ENCODE results near the gene BCL6. TPM values are rescaled to one million over a fixed set of nuclear protein-coding genes. Genes with fewer than 3 reads are reported as not detected.

Gene BCL6
- total and polyA plus RNA-seq, 4 donors, result 7.8 to 71.8 (median 13.3) TPM

DNA sequence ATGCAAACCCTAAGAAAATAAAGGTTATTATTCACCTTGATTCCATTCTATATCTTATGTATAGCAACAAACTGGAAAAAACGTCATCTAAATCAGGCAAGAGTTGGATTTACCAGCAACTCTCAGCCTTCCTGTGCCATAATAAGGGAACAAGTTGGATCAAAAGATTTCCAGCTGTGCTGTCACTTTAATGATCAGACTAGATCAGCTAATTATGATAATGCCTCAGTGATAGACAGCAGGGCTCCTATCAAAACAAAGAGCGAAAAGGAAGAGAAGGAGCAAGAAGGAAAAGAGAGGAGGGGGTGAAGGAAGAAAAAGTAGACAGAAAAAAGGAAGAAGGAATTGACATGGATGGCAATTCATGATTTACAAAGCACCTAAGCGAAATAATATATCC, 36.7 kb upstream of the BCL6 start:
- no peak overlapping the region for H3K27ac ChIP-seq (ENCODE audit: low read depth in 1 of 2, low read length in 2 of 2)
- no peaks in the 10 kb centered on the region for H3K9me3 ChIP-seq (ENCODE audit: control insufficient read depth in 4 of 4, low read length in 3 of 4)
- no peak overlapping the region for H3K9ac ChIP-seq (ENCODE audit: low read depth in 1 of 2, low read length in 2 of 2)
- no peaks in the 10 kb centered on the region for H3K27me3 ChIP-seq (ENCODE audit: control insufficient read depth in 4 of 4, insufficient read depth in 4 of 4, low read length in 3 of 4)
- 94% methylated on average over 3 of the region's 3 CpGs for WGBS
- H3K36me3 ChIP-seq (ENCODE audit: control insufficient read depth in 4 of 4, insufficient read depth in 3 of 4, low read depth in 1 of 4, low read length in 3 of 4), result no peaks in the 10 kb centered on the region
- TF ChIP-seq NR2F2 (IDR thresholded peaks at IDR 0.05), result no peak
- no peaks in the 10 kb centered on the region for H3K4me1 ChIP-seq (ENCODE audit: control insufficient read depth in 4 of 4, insufficient read depth in 4 of 4, low read length in 3 of 4)
- no peak for DNase-seq (ENCODE audit: low spot score)
- H3K4me3 ChIP-seq (ENCODE audit: low read depth in 1 of 3, low read length in 3 of 3), result no peak overlapping the region

DNA sequence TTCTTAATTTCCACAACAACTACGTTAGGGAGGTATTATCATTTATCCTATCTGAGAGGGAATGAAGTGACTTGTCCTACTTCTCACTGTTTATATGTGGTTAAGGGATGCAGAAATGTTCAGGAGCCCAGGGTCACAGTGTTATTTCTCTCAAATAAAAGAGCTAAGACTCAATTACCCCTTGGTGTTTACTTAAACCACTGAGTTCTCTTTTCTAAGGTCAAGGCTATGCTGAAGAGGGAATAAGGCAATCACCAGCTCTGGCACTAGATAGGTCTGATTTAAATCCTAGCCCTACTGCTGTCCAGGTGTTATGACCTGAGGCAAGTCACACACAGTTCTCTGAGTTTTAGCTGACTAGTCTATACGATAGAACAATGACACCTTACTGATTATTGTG, 35.7 kb upstream of the BCL6 start:
- 91% methylated on average over 2 of the region's 2 CpGs for WGBS
- TF ChIP-seq, protein P1, sequence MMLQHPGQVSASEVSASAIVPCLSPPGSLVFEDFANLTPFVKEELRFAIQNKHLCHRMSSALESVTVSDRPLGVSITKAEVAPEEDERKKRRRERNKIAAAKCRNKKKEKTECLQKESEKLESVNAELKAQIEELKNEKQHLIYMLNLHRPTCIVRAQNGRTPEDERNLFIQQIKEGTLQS (IDR thresholded peaks at IDR 0.05), result no peak
- TF ChIP-seq GABPA (IDR thresholded peaks at IDR 0.05 in 1 of 2, conservative IDR thresholded peaks at IDR 0.05 in 1 of 2) (no peak), YY1 (IDR thresholded peaks at IDR 0.05) (no peak)
- Histone ChIP-seq H3K36me3 (ENCODE audit: control insufficient read depth in 4 of 4, insufficient read depth in 3 of 4, low read depth in 1 of 4, low read length in 3 of 4) (no peaks in the 10 kb centered on the region), H3K27ac (ENCODE audit: low read depth in 1 of 2, low read length in 2 of 2) (no peak overlapping the region), H3K4me1 (ENCODE audit: control insufficient read depth in 4 of 4, insufficient read depth in 4 of 4, low read length in 3 of 4) (no peaks in the 10 kb centered on the region), H3K4me3 (ENCODE audit: low read depth in 1 of 3, low read length in 3 of 3) (no peak overlapping the region), H3K27me3 (ENCODE audit: control insufficient read depth in 4 of 4, insufficient read depth in 4 of 4, low read length in 3 of 4) (no peaks in the 10 kb centered on the region), H3K9ac (ENCODE audit: low read depth in 1 of 2, low read length in 2 of 2) (no peak overlapping the region), H3K9me3 (ENCODE audit: control insufficient read depth in 4 of 4, low read length in 3 of 4) (no peaks in the 10 kb centered on the region)
- no peak for DNase-seq (ENCODE audit: low spot score)

- Histone ChIP-seq H3K4me3 (ENCODE audit: low read depth in 1 of 3, low read length in 3 of 3) (no peak overlapping the region), H3K27me3 (ENCODE audit: control insufficient read depth in 4 of 4, insufficient read depth in 4 of 4, low read length in 3 of 4) (no peaks in the 10 kb centered on the region), H3K27ac (ENCODE audit: low read depth in 1 of 2, low read length in 2 of 2) (no peak overlapping the region), H3K9me3 (ENCODE audit: control insufficient read depth in 4 of 4, low read length in 3 of 4) (no peaks in the 10 kb centered on the region), H3K9ac (ENCODE audit: low read depth in 1 of 2, low read length in 2 of 2) (no peak overlapping the region), H3K4me1 (ENCODE audit: control insufficient read depth in 4 of 4, insufficient read depth in 4 of 4, low read length in 3 of 4) (no peaks in the 10 kb centered on the region), H3K36me3 (ENCODE audit: control insufficient read depth in 4 of 4, insufficient read depth in 3 of 4, low read depth in 1 of 4, low read length in 3 of 4) (no peaks in the 10 kb centered on the region)
- DNase-seq (ENCODE audit: low spot score), result no peak
- 98% methylated on average over 2 of the region's 2 CpGs for WGBS
- TF ChIP-seq, protein P1 (IDR thresholded peaks at IDR 0.05), result no peak
- TF ChIP-seq GABPA (IDR thresholded peaks at IDR 0.05 in 1 of 2, conservative IDR thresholded peaks at IDR 0.05 in 1 of 2) (no peak), RAD21 (IDR thresholded peaks at IDR 0.05) (no peak), HNF4A (conservative IDR thresholded peaks at IDR 0.05) (no peak), REST (IDR thresholded peaks at IDR 0.05) (no peak), NR2F2 (IDR thresholded peaks at IDR 0.05) (no peak), FOXA2 (IDR thresholded peaks at IDR 0.05) (no peak), RXRA (IDR thresholded peaks at IDR 0.05) (no peak), FOXA1 (IDR thresholded peaks at IDR 0.05) (no peak), MAX (IDR thresholded peaks at IDR 0.05) (no peak), JUND (IDR thresholded peaks at IDR 0.05) (no peak), SP1 (IDR thresholded peaks at IDR 0.05) (no peak), YY1 (IDR thresholded peaks at IDR 0.05) (no peak), TAF1 (conservative IDR thresholded peaks at IDR 0.05) (no peak)
- TF ChIP-seq, protein P2, sequence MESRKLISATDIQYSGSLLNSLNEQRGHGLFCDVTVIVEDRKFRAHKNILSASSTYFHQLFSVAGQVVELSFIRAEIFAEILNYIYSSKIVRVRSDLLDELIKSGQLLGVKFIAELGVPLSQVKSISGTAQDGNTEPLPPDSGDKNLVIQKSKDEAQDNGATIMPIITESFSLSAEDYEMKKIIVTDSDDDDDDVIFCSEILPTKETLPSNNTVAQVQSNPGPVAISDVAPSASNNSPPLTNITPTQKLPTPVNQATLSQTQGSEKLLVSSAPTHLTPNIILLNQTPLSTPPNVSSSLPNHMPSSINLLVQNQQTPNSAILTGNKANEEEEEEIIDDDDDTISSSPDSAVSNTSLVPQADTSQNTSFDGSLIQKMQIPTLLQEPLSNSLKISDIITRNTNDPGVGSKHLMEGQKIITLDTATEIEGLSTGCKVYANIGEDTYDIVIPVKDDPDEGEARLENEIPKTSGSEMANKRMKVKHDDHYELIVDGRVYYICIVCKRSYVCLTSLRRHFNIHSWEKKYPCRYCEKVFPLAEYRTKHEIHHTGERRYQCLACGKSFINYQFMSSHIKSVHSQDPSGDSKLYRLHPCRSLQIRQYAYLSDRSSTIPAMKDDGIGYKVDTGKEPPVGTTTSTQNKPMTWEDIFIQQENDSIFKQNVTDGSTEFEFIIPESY (IDR thresholded peaks at IDR 0.05), result no peak
These were observed 33.5 kb upstream of the BCL6 start for GRCh38 chr3:187778726-187779125.

Data from liver (tissue), 9 donors.